ENCODE results near the gene BGLAP.

Gene BGLAP

DNA sequence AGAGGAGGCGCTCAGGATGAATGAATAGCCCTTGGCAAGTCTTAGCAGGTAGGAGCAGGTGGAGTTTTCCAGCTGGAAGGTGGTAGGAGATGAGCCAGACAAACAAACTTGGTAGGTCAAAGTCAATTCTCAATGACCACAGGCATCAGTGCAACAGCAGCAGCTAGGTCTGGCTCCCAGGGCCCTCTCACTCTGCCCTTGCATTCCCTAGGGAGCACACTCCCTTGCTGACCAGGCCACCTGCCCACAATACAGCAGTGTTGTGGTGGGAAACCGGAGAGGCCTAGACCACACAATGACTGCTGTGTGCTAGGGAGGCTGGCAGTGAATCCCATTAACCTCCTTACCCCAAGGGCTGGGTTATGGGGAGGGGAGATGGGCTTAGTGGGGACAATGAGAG, 18.9 kb downstream of the BGLAP start:
- no peak for DNase-seq

DNA sequence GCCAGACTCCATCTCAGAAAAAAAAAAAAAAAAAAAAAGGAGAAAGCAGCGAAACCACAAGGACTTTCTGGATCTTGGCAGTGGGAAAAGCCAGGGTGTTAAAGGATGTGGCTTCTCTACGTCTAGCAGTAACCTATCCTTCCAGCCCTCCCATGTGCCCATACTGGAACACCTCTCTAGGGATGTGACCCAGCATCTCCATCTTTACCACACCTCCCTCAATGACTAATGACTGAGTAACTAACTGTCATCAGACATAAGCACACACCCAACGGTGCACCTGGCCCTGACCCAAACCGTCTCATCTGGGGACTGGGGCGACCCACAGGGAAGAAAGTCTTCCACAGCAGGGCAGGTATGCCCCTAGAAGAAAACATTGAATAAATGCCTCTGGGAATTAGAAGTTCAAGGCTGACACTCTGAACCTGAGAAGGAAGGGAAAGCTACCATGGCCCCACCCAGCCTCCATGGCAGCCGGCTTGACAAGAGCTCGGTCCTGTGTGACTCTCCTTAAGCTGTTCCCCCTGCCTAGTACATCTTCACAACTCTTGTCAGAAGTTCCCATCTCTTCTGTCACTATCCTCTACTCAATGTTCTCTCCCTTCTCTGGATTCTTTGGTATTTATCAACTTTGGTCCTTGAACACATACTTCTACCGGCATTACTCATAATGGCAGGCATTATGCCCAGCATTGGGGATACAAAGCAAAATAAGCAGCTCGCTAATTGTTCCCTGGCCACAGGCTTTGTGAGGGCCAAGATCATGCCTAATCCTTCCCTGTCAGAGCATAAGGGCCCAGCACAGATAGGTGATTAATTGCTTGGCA, 20.7 kb downstream of the BGLAP start:
- no peak for DNase-seq

DNA sequence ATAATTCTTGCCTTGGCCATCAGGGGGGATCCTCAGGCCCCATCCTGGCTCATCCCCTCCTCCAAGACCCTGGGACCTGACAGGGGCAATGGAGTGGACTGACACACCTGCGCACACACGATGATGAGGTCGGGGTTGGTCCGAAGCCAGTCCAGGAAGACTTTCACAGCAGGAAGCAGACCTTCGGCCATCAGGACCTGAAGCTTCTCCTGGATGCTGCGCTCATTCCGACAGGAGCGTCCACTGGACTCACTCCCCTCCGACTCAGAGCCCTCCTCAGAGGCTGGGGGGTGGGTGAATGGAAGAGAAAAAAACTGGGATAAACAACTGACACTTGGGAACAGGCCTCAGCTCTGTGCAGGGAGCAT, 21.3 kb downstream of the BGLAP start:
- DNase-seq, result no peak

- DNase-seq, result no peak
Observed at GRCh38 chr1:156266051-156266450, 24.1 kb downstream of the BGLAP start.

DNA sequence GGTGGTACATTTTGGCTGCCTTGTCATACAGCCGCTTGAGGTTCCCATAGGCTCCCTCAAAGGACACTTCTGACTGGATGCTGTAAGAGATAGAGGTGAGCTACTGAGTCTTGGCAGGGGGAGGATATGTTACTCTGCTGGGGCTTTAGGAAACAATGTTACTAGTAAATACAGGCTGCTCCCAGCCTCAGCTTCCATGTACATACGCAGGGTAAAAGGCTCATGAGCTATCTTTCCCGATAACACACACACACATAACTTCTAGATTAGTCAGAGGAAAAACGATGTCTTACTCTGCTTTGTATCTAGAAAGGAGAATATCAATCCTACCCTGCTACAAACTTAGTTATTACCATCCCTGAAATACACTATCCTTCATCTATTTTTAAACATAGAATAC, 26.4 kb downstream of the BGLAP start:
- no peak for DNase-seq

GRCh38 chr1:156270314-156270713, 28.3 kb downstream of the BGLAP start:
- no peak for DNase-seq

GRCh38 chr1:156276532-156276931, 34.5 kb downstream of the BGLAP start:
- DNase-seq, result no peak

- no peak for DNase-seq
Observed at GRCh38 chr1:156276966-156277381, 35.0 kb downstream of the BGLAP start.

- DNase-seq, result no peak
Observed at GRCh38 chr1:156279837-156280236, 37.9 kb downstream of the BGLAP start.

DNA sequence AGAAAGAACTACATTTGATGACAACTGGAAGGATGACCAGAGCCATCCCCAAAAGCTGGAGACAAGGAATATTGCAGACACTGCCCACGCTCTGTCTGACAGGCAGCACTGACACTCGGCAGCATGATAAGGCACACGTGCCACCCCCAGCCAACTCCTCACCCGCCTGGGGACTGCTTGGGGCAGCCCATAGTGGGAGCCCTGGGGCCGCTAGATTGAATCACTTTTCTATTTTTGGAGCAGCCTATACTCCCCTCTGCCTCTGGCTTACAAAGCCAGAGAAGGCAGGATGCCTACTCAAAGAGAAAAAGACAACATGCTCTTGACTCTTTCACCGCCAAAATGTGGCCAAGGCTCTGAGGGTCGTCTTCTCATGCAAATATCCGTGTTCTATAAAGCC, 39.3 kb downstream of the BGLAP start:
- peak; percentile 72 for DNase-seq

- peak; percentile 39 for DNase-seq
Observed at GRCh38 chr1:156281693-156282478, 39.9 kb downstream of the BGLAP start.

DNA sequence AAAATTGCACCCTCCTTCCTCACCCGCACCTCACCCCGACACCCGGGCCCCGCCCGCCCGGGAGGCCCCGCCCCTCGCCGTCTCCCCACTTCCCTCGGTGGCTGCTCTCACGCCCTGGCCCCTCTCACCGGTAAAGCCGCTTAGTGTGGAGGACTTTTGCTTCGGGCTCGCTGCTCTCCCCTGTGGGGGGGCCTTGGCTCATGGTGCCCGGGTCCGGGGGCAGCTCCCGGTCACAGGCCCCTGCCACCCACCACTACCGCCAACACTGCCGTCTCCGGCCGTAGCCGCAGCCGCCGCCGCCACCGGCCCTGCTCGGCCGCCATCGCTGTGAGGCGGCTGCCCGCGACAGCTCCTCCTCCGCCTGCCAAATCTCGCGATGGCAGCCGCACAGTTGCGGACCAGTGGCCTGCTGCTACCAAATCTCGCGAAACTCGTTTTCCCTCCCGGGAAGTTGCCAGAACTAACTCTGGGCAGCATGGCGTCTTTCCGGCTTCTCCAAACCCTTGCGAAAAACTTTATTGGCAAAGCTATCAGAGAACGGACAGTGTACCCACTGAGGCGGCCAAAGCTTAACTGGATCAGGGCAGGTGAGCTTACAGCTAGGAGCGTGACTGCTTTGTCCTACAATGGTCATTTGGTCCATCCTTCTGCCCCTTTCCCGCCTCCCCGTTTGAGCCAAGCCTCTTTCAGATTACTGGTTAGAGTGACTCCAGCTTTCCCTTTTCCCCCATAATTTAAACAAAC, 40.7 kb downstream of the BGLAP start, which contains the start of gene SMG5:
SMG5 (minus strand) TSS at position 347 of the 744 bp plus-strand sequence; CDS start at position 202, 145 bp downstream.
- DNase-seq, result peak; percentile 97

DNA sequence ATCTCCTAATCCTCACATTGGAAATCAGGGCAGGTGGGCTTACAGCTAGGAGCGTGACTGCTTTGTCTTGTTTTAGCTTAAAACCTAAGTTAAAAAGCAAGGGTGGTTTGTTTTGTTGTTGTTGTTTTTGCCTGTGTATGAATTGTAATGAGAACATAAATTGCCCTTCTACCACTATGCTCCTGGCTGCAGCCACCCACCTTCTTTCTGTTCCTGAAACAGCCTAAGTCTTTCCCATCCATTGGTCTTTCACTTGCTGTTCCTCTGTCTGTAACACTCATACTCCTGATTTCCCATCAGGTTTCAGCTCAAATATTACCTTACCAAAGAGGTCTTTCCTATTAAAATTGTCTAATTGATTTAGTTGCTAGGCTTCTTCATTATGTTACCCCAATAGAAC, 41.5 kb downstream of the BGLAP start:
- no peak for DNase-seq

- DNase-seq, result no peak
Observed at GRCh38 chr1:156284112-156284511, 42.1 kb downstream of the BGLAP start, which contains the start of gene TMEM79. TMEM79 (plus strand) TSS chr1:156284325; CDS start chr1:156285227, 902 bp downstream.

- no peak for DNase-seq
Observed at GRCh38 chr1:156284757-156285156, 42.8 kb downstream of the BGLAP start.

GRCh38 chr1:156285437-156285836, 43.5 kb downstream of the BGLAP start:
- no peak for DNase-seq

DNA sequence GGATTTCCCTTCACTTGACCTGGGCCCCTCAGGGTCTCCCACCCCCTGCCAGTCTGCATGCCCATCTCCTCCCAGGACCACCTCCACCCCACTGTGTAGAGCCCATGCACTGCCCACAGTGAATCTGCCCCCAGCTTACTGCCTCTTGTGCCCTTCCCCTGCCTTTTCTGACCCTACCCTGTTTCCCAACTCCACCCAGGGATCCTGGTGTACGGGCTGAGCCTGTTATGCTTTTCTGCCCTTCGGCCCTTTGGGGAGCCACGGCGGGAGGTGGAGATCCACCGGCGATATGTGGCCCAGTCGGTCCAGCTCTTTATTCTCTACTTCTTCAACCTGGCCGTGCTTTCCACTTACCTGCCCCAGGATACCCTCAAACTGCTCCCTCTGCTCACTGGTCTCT, 44.1 kb downstream of the BGLAP start:
- no peak for DNase-seq

DNA sequence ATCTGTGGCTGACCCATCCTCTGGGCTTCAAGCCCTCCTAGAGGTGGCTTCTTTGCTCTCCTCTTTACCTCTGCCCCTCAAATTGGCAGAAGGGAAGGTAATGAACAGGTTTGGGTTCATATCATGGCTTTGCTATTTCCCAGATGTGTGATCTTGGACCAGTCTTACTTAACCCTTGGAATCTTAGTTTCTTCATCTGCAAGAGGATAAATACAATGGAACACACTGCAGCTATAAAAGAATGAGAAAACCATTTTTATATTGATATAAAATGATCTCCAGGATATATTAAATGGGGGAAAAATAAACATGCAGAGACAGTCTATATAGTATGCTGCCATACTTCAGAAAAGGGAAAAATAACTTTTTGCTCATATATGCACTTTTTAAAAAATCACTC, 47.9 kb downstream of the BGLAP start:
- DNase-seq, result no peak

GRCh38 chr1:156291226-156292061, 49.5 kb downstream of the BGLAP start:
- DNase-seq, result peak; percentile 26

Data from stimulated activated CD4-positive, alpha-beta T cell treated with anti-CD3 and anti-CD28 coated beads, Interleukin-1b, Interleukin-23, amount 100 ng/mL, for 48 hours (primary cell).